B cell (primary cell): ENCODE measurements around the gene PSME3. TPM values are rescaled to one million over a fixed set of nuclear protein-coding genes. Genes with fewer than 3 reads are reported as not detected.

Source experiments
- ATAC-seq: fragments of 200-7000 bp; cut with Tn5 transposase; one replicate; pipeline ENCODE4 v1.10.0; 2021; ENCODE audit warnings: low read depth, mild to moderate bottlenecking, moderate number of reproducible peaks, moderate library complexity
- CTCF ChIA-PET: fragments of 350-600 bp; sonication (Branson Sonifier 250); formaldehyde crosslinking; loops from one replicate; lab custom pipeline; 2021; ENCODE audit warnings: antibody characterized with exemption, inconsistent platforms; lab: Charles Lee
- POLR2A ChIA-PET: fragments of 350-600 bp; sonication (Branson Sonifier 250); formaldehyde crosslinking; loops from one replicate; lab custom pipeline; 2021; ENCODE audit warnings: antibody characterized with exemption; lab: Charles Lee
- DNase-seq: peaks from one replicate; pipeline ENCODE4 v3.0.0; 2013
- H2AFZ ChIP-seq: 2 replicates; pipeline ENCODE4 v1.6.1; 2012; ENCODE audit warnings: mild to moderate bottlenecking, low read depth, low read length; ENCODE audit not compliant: insufficient read depth, poor library complexity, severe bottlenecking
- H3K27ac ChIP-seq, 2 donors: 1 replicate in 1 of 2; 2 replicates in 1 of 2; pipeline ENCODE4 v1.5.1; 2012 to 2013; ENCODE audit warnings: low read length in 2 of 2, mild to moderate bottlenecking in 2 of 2, moderate library complexity in 1 of 2
- H3K27me3 ChIP-seq, 4 experiments: fragments of 200-600 bp in 1 of 4; sonication (generic) in 1 of 4; replicated peaks in 1 of 4; 1 replicate in 2 of 4; 2 replicates in 2 of 4; pipeline versions ENCODE4 v1.6.1 to v1.7.0; 2013 to 2016; ENCODE audit warnings: low read length in 3 of 4, mild to moderate bottlenecking in 2 of 4, mixed read lengths in 1 of 4, moderate library complexity in 1 of 4; ENCODE audit not compliant: insufficient read depth in 4 of 4, control insufficient read depth in 3 of 4; ENCODE audit errors: control extremely low read depth in 1 of 4
- H3K36me3 ChIP-seq, 2 experiments: replicated peaks in 1 of 2; 1 replicate in 1 of 2; 2 replicates in 1 of 2; pipeline versions ENCODE4 v1.6.1 to v1.7.1; 2013; ENCODE audit warnings: low read length in 1 of 2; ENCODE audit not compliant: insufficient read depth in 2 of 2, control insufficient read depth in 1 of 2; ENCODE audit errors: control extremely low read depth in 1 of 2, extremely low read depth in 1 of 2
- H3K4me1 ChIP-seq, 2 donors: fragments of 200-600 bp in 1 of 2; sonication (generic) in 1 of 2; 1 replicate in 1 of 2; 2 replicates in 1 of 2; pipeline versions ENCODE4 v1.5.1 to v1.6.1; 2013 to 2017; ENCODE audit warnings: low read length in 2 of 2; ENCODE audit not compliant: control insufficient read depth in 2 of 2, insufficient read depth in 2 of 2
- H3K4me2 ChIP-seq: replicated peaks from 2 replicates; pipeline ENCODE3; 2012; ENCODE audit warnings: mild to moderate bottlenecking, low read depth, low read length; ENCODE audit not compliant: poor library complexity, severe bottlenecking
- H3K4me3 ChIP-seq, 5 experiments: fragments of 200-600 bp in 1 of 5; sonication (generic) in 1 of 5; 1 replicate in 3 of 5; 2 replicates in 2 of 5; pipeline versions ENCODE4 v1.5.1 to v1.7.0; 2011 to 2016; ENCODE audit warnings: low read length in 4 of 5, mild to moderate bottlenecking in 4 of 5, low read depth in 2 of 5, control low read depth in 1 of 5, moderate library complexity in 1 of 5; ENCODE audit not compliant: insufficient read depth in 1 of 5; ENCODE audit errors: control extremely low read depth in 1 of 5, extremely low read depth in 1 of 5
- H3K79me2 ChIP-seq: fragments of 200-600 bp; sonication (generic); one replicate; pipeline ENCODE4 v1.6.0; 2016; ENCODE audit warnings: low read length; ENCODE audit not compliant: control insufficient read depth, insufficient read depth
- H3K9ac ChIP-seq: fragments of 200-600 bp; sonication (generic); 2 replicates; pipeline ENCODE4 v1.6.1; 2017; ENCODE audit warnings: mild to moderate bottlenecking, low read length, moderate library complexity
- H3K9me3 ChIP-seq, 3 donors: one replicate each; pipeline versions ENCODE4 v1.6.1 to v1.7.1; 2013; ENCODE audit warnings: low read length in 2 of 3; ENCODE audit not compliant: control insufficient read depth in 2 of 3, insufficient read depth in 1 of 3; ENCODE audit errors: control extremely low read depth in 1 of 3
- H4K20me1 ChIP-seq: 2 replicates; pipeline ENCODE4 v1.6.0; 2012; ENCODE audit warnings: mild to moderate bottlenecking, low read length; ENCODE audit not compliant: insufficient read depth, control insufficient read depth, poor library complexity, severe bottlenecking
- H3K27ac Mint-ChIP-seq: one replicate; pipeline ENCODE4 v1.8.0; 2021; ENCODE audit warnings: mixed read lengths
- H3K27me3 Mint-ChIP-seq: one replicate; pipeline ENCODE4 v1.8.0; 2021; ENCODE audit warnings: mixed read lengths
- H3K4me1 Mint-ChIP-seq: one replicate; pipeline ENCODE4 v1.8.0; 2021; ENCODE audit warnings: mixed read lengths
- H3K4me3 Mint-ChIP-seq: one replicate; pipeline ENCODE4 v1.8.0; 2021; ENCODE audit warnings: mixed read lengths
- H3K9me3 Mint-ChIP-seq: one replicate; pipeline ENCODE4 v1.8.0; 2022; ENCODE audit warnings: mixed read lengths; ENCODE audit not compliant: insufficient read depth
- EZH2 ChIP-seq: IDR thresholded peaks from 2 replicates; pipeline ENCODE4 v1.6.1; 2012; ENCODE audit warnings: borderline replicate concordance, low read depth, mild to moderate bottlenecking, moderate library complexity, low read length; ENCODE audit not compliant: insufficient read depth, poor library complexity, severe bottlenecking
- WGBS: methylation state at CpG from one replicate; pipeline ENCODE4 v1.1.5; 2013; ENCODE audit warnings: missing lambda C conversion rate; ENCODE audit not compliant: insufficient coverage; 5-methylcytosine and 5-hydroxymethylcytosine counted together
- intact Hi-C: fragments of 100-400 bp; cut with micrococcal nuclease; formaldehyde crosslinking; loops from one replicate; pipeline ENCODE4 v1.10.0; 2022
- polyA plus RNA-seq: library from polyadenylated mRNA; depleted of rRNA; stranded (reverse); fragments of >200 nt; gene quantifications from 2 replicates; pipeline ENCODE4 v1.2.3, GENCODE V29; 2012
- total RNA-seq, 2 donors: library from RNA; stranded (reverse); fragments of 120-200 nt in 1 of 2; gene quantifications; 1 replicate in 1 of 2; 2 replicates in 1 of 2; pipeline versions ENCODE4 v1.2.3 to v1.2.4, GENCODE V29; 2013 to 2022
- TF ChIP-seq, protein P1 (sequence below): fragments of 200-600 bp; IDR thresholded peaks from one replicate; pipeline ENCODE4 v1.8.0; 2022; ENCODE audit warnings: antibody characterized with exemption, mild to moderate bottlenecking

The PSME3 gene
- total and polyA plus RNA-seq, 2 donors (not counting 1 experiment from before 2014, with no cell fraction given): 43.4 to 76.2 TPM

DNA sequence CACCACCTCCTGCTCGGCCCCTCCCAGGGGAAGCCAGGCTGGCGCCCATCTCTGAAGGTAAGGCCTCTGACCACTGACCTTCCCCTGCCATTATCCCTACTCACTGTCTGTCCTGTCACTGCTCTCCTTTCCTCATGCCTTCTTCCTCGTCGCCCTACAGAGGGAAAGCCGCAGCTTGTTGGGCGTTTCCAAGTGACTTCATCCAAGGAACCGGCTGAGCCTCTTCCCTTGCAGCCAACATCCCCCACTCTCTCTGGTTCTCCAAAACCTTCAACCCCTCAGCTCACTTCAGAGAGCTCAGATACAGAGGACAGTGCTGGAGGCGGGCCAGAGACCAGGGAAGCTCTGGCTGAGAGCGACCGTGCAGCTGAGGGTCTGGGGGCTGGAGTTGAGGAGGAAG, 37.7 kb upstream of the PSME3 start:
- Mint-ChIP-seq H3K27ac (no peak overlapping the region), H3K4me3 (no peak overlapping the region), H3K27me3 (peaks cover 5% of the 10 kb centered on the region), H3K9me3 (no peaks in the 10 kb centered on the region), H3K4me1 (peaks cover 27% of the 10 kb centered on the region)
- peaks cover 0 to 3% (median 0%) of the 10 kb centered on the region in 3 donors for H3K9me3 ChIP-seq
- no peak overlapping the region for H3K4me2 ChIP-seq
- ATAC-seq: no peak
- no peaks in the 10 kb centered on the region for H4K20me1 ChIP-seq
- no peak for DNase-seq
- H3K36me3 ChIP-seq: peaks cover 0 to 2% of the 10 kb centered on the region in 2 experiments
- H3K4me1 ChIP-seq: peaks cover 14 to 21% of the 10 kb centered on the region in 2 donors
- CTCF ChIA-PET: no interaction called here
- WGBS: 96% methylated on average over 5 of the region's 10 CpGs
- no peak overlapping the region for H3K27ac ChIP-seq
- no peak overlapping the region for H3K4me3 ChIP-seq
- no peak overlapping the region for H2AFZ ChIP-seq
- intact Hi-C loops: no loop called here
- no peaks in the 10 kb centered on the region for H3K27me3 ChIP-seq
- H3K9ac ChIP-seq: no peak overlapping the region
- POLR2A ChIA-PET: interaction anchor here (0.6 kb wide), 1 partner anchor 29 kb away, joined by 10 read pairs; no protein-coding TSS in a partner anchor
- H3K79me2 ChIP-seq: peaks cover 23% of the 10 kb centered on the region
- TF ChIP-seq, protein P1, sequence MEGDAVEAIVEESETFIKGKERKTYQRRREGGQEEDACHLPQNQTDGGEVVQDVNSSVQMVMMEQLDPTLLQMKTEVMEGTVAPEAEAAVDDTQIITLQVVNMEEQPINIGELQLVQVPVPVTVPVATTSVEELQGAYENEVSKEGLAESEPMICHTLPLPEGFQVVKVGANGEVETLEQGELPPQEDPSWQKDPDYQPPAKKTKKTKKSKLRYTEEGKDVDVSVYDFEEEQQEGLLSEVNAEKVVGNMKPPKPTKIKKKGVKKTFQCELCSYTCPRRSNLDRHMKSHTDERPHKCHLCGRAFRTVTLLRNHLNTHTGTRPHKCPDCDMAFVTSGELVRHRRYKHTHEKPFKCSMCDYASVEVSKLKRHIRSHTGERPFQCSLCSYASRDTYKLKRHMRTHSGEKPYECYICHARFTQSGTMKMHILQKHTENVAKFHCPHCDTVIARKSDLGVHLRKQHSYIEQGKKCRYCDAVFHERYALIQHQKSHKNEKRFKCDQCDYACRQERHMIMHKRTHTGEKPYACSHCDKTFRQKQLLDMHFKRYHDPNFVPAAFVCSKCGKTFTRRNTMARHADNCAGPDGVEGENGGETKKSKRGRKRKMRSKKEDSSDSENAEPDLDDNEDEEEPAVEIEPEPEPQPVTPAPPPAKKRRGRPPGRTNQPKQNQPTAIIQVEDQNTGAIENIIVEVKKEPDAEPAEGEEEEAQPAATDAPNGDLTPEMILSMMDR: no peak
- TF ChIP-seq EZH2: no peak

DNA sequence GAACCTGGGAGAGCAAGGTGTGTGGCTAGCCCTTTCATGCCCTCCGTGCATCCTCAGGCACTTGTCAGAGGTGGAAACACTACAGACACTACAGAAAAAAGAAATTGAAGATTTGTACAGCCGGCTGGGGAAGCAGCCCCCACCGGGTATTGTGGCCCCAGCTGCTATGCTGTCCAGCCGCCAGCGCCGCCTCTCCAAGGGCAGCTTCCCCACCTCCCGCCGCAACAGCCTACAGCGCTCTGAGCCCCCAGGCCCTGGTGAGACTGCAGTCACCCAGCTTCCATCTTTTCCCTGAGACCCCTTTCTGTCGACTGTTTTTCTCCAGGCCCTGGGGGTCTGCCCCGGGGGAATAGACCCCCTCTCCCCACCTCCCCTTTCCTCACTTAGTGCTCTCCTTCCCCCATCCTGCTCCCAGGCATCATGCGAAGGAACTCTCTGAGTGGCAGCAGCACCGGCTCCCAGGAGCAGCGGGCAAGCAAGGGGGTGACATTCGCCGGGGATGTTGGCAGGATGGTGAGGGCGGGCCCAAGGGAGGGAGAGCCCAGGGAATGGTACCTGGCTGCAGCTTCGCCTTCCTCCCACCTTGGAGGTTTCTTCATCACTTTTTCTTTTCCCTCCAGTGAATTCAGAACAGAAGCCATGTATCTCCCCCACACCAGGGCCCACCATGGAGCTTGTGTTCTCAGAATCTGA, 37.0 kb upstream of the PSME3 start:
- H3K79me2 ChIP-seq: peaks cover 23% of the 10 kb centered on the region
- H3K27me3 ChIP-seq: no peaks in the 10 kb centered on the region
- peaks cover 14 to 21% of the 10 kb centered on the region in 2 donors for H3K4me1 ChIP-seq
- Mint-ChIP-seq H3K4me1 (peaks cover 27% of the 10 kb centered on the region), H3K27ac (no peak overlapping the region), H3K9me3 (no peaks in the 10 kb centered on the region), H3K27me3 (peaks cover 5% of the 10 kb centered on the region), H3K4me3 (peak overlapping the region; percentile 96)
- peaks cover 0 to 2% of the 10 kb centered on the region in 2 experiments for H3K36me3 ChIP-seq
- POLR2A ChIA-PET: interaction anchor here (0.6 kb wide), 1 partner anchor 28 kb away, joined by 10 read pairs; no protein-coding TSS in a partner anchor
- no peak for ATAC-seq
- peaks cover 0 to 3% (median 0%) of the 10 kb centered on the region in 3 donors for H3K9me3 ChIP-seq
- no peak for DNase-seq
- H3K4me3 ChIP-seq: no peak overlapping the region
- H3K9ac ChIP-seq: no peak overlapping the region
- H2AFZ ChIP-seq: no peak overlapping the region
- no peak overlapping the region for H3K27ac ChIP-seq
- H3K4me2 ChIP-seq: no peak overlapping the region
- CTCF ChIA-PET: no interaction called here
- TF ChIP-seq, protein P1: no peak
- TF ChIP-seq EZH2: no peak
- 96% methylated on average over 11 of the region's 18 CpGs for WGBS
- intact Hi-C loops: no loop called here
- no peaks in the 10 kb centered on the region for H4K20me1 ChIP-seq
